GM19351 (cell line): Measurements from ENCODE around the gene C1orf53.
"Not testable (repeated sequence)": the region's sequence is repeated elsewhere in the genome, so short reads cannot be mapped to it uniquely, and the experiment has no call there.

Experiments
- ATAC-seq: cut with Tn5 transposase; IDR thresholded peaks from one replicate; pipeline ENCODE4 v1.9.1; 2021; ENCODE audit warnings: mild to moderate bottlenecking, moderate library complexity; ENCODE audit not compliant: unreplicated experiment

Gene C1orf53

DNA sequence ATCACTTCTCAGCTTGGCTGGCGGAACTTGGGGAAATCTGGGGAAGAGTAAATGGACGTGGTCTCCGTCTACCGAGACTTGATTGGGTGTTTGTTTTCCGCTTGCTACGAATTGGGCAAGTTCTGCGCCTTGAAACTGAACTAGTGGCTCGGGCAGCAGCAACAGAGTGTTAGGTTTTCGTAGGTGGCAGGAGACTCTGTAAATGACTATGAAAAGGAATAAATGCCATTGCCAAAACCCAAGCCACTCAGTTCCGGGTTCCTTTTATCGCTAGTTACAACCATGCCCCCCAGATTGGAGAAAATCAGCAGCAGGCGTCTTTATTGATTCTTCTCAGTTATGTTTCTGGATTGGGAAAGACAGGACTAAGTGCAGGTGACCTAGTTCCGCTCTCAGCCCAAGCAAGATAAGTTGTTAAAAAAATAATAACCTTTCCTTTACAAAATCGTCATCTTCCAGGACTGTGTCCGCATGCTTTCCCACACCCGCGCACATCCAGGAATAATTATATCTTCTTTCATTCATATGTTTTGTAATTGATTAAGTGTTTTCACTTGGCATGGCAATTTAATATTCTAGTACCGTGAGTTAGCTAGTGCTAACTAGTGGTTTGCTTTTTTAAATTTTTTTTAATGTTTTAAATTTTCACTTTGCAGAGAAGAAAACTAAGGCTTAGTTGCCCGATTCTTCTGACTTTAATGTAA is 18.1 kb downstream of the C1orf53 start:
- ATAC-seq = no peak

DNA sequence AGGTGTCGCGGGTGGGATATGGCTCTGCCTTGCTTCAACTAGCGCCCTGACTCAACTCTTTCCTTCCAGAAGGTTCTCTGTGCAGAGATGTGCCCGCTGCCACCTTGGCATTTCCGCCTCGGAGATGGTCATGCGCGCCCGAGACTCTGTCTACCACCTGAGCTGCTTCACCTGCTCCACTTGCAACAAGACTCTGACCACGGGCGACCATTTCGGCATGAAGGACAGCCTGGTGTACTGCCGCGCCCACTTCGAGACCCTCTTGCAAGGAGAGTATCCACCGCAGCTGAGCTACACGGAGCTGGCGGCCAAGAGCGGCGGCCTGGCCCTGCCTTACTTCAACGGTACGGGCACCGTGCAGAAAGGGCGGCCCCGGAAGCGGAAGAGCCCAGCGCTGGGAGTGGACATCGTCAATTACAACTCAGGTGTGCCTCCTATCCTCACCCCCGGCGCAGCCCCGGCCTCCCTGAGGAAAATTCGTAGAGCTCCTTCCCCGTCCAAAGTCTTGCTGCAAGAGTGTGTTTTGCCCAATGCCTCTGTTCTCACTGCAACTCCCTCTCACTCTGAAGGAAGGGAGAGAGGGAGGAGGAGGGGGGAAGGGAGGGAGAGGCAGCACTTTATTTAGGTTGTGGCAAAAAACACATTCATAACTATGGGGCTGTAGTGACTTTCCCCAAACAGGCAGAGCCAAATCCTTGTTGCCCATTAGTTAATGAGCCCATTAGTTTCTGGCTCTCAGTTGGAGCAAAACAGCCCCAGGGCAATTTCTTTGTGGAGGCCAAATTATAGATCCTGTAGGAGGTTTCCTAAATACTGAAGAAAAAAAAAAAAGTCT is 19.0 kb downstream of the C1orf53 start:
- no peak for ATAC-seq

DNA sequence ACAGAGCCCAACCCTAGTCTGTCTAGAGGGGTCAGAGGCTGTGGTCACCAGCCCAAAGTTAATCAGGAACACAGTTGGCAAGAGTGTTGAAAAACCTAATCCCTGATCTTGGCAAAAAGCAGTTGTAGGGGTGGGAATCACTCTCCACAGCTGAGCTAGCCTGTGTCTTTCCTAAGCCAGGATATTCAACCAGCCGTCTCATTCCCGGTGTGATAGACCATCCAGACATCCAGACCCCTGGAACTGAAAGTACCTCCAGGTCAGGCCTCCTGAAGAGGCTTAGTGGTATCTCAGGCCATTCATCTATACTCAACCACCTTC is 19.6 kb downstream of the C1orf53 start:
- no peak for ATAC-seq

DNA sequence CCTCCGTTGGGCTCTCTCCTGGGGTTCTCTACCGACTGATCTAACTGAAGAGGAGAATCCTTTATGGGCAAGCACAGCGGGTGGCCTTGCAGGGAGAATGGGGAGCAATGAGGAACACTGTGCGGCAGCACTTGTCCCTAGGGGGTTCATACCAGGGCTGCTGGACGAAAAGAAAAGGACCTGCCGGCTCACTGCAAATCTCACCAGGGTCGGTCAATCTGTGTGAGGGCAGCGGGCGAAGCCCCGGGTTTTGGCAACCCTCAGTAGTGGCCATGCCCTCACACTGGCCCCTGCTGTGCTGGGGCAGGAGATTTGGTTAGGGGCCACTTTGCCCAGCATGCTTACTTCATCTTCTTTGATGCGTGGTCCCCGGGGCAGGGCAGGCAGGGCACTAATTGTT is 20.6 kb downstream of the C1orf53 start:
- ATAC-seq = no peak

DNA sequence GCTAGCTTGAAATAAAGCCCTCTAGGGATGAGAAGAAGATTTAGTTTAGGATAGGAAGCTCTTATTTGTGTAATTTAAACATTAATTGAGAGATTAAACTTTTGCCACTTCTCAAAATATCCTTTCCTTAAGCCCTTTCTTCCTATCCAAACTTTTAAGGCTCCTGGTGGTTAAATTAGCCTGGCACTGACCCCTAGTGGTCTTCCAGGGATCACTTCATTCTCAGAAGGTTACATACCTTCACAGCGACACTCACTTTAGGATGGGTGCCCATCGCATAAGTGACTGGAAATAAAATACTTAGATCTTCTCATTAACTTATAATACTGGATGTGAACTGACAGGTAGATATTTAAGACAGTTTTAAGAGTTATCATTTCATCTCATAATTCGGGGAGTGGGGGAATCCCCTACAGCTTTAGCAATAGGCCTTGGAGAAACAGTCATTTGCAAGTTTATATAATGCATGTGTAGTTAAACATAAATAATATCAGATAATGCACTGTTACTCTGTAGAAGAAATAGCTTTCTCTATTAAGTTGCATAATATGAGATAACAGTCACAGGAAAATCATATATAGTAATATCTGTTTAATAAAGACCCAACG is 22.2 kb downstream of the C1orf53 start:
- peak; percentile 74 for ATAC-seq

DNA sequence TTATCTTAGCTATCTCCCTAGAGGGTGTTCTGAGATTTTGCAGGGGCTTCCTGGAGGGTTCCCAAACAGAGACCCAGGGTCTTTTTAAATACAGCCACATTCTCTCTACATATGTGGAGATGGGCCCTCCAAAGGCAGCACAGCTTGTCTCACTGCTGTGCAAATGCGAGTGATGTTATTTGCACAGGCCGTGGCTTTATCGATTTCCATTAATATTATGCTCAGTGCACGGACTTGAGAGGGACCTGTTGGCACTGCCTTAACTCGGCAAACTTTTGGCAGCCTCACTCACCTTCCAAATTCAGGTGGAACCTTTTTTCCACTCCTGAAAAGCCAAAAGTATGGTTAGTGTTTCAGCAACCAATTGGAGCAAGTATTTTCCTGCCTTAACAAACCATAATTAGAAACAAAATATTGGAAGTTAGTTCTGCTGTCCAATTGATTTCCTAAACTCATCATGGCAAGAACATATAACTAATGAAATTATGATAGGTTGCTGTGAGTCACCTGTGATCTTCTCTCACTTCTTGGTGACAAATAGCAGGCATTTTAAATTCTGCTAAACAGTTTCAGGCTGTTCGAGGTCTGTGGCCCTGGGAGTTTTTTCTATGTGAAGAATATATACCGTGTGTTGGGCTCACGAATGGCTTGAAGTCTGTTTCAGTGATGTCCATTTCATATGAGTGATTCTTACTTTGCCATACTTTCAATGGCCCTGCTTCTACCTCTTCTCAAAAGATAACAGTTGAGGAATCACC is 25.7 kb downstream of the C1orf53 start:
- ATAC-seq = no peak

DNA sequence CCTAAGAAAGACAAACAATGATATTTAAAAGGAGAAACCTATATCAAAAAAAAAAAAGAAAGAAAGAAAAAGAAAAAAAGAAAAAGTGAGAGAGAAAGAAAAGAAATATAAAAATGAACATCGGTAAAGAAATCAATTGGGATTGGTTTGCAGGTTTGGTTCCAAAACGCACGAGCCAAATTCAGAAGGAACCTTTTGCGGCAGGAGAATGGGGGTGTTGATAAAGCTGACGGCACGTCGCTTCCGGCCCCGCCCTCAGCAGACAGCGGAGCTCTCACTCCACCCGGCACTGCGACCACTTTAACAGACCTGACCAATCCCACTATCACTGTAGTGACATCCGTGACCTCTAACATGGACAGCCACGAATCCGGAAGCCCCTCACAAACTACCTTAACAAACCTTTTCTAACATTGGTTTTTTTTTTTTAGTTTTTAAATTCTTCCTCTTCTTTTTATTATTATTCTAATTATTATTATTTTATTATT is 26.5 kb downstream of the C1orf53 start:
- ATAC-seq = peak; percentile 63

DNA sequence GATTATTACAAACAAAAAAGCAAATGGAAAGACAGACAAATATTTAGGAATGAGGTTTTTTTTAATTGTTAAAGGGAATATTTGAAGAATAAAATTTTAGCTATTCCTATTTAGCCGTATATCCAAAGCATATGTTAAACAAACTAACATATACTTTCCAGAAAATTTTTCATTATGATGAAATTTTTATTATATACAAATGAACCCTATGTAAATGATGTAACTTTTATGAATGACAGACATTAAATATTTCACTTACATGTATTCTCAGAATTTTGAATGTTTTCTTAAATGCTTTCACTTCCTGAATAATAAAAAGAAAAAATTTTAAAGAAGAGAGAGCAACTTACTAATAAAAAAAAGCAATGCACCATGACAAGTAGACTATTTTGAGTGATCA is 30.6 kb downstream of the C1orf53 start:
- ATAC-seq = no peak

DNA sequence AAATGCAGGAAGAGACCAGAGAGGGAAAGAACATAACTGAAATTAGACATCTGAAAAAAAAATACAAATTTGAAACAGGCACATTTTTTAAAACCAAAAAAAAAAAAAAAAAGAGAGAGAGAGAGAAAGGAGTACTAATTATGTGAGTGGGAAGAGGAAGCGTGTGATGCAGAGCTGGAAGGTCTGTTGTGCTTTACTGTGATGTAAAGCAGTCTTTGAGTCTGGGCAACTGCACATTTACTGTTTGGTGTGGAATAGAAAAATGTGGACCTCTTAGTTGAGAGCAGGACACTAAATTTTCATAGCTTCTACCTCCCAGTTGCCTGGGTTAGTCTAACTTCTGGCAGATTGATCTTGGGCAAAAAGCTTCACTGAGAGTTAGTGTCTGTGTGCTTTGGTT is 31.2 kb downstream of the C1orf53 start:
- ATAC-seq = no peak

DNA sequence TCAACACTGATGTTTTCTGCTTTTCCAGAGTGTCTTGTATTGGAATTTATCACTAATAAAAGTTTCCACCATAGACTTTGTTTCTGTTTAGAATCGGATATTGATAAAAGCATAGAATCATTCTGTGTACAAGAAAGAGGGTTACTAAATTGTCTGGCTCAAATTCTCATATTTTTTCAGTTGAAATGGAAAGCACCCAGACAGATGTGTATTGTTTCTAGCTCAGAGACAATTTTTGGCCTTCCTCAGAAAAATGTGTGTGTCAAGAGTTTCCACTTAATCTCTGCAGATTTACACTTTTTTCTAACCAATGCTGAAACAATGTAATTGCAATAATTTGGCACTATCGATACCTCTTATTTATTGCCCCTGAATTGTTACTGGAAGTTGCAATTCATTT is 35.0 kb downstream of the C1orf53 start:
- ATAC-seq = no peak

DNA sequence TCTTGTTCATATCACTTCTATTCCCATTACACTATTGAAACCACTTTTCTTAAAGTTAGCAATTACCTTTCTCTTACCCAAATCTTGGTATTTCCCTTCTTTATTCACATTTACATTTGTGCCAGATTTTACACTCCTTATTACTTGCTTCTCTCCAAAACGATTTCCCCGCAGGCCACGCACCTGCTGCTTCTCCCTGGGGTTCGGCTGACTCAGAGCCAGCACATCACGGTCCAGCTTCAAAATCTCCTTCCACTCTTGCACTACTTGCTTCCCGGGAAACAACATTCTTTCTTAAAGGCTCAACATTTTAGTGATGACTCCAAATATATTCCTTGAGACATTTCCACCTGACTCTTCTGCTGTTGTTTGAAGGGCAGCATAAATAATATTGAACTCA is 35.5 kb downstream of the C1orf53 start:
- no peak for ATAC-seq

DNA sequence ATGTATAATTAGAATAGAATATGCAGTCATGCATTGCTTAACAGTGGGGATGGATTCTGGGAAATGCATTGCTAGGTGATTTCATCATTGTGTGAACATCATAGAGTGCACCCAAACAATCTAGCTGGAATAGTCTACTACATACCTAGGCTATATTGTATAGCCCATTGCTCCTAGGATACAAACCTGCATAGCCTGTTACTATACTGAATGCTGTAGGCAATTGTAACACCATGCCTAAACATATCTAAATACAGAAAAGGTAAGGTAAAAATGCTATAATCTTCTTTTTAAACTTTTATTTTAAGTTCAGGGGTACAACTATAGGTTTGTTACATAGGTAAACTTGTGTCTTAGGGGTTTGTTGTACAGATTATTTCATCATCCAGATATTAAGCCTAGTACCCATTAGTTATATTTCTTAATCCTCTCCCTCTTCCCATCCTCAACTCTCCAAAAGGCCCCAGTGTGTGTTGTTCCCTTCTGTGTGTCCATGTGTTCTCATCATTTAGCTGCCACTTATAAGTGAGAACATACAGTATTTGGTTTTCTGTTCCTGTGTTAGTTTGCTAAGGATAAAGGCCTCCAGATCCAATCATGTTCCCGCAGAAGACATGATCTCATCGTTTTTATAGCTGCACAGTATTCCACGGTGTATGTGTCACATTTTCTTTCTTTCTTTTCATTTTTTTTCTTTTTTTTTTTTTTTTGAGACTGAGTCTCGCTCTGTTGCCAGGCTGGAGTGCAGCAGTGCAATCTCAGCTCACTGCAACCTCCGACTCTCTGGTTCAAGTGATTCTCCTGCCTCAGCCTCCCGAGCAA is 36.9 kb downstream of the C1orf53 start:
- not testable (repeated sequence) for ATAC-seq

DNA sequence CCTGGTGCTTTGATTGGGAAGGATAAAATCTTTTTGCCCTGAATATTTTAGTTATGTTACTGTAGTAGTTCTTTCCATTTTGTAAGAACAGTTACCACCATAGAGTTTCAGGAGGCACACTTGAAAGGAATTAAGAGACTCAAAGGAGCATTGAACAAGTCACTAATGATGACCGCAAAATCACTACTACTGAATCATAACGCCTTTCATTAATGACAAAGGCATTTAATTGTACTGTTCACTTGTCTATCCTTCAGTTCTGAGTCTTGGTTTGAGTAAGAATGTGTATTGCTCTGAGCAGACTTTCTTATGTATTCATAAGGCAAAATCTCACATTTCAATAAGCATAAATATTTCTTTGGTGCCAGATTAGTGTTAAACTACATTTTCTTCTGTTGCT is 39.6 kb downstream of the C1orf53 start:
- no peak for ATAC-seq

DNA sequence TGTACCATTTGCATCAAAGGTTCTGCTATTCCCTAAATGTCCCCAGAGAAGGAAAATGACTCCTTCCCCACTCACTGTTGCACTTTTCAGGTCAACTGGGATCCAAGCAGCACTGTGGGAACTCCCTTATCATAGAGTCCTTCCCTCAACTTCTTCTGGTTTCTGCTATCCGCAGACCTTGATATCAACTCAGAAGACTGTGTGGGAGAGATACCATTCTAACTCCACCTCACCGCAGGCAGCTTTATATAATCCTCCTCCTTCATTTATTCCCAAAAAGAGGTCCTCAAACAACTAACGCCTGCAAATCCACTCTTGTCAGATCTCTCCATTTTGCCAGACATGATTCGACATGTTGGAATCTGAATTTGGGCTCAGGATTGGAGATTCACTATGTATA is 42.1 kb downstream of the C1orf53 start:
- no peak for ATAC-seq

DNA sequence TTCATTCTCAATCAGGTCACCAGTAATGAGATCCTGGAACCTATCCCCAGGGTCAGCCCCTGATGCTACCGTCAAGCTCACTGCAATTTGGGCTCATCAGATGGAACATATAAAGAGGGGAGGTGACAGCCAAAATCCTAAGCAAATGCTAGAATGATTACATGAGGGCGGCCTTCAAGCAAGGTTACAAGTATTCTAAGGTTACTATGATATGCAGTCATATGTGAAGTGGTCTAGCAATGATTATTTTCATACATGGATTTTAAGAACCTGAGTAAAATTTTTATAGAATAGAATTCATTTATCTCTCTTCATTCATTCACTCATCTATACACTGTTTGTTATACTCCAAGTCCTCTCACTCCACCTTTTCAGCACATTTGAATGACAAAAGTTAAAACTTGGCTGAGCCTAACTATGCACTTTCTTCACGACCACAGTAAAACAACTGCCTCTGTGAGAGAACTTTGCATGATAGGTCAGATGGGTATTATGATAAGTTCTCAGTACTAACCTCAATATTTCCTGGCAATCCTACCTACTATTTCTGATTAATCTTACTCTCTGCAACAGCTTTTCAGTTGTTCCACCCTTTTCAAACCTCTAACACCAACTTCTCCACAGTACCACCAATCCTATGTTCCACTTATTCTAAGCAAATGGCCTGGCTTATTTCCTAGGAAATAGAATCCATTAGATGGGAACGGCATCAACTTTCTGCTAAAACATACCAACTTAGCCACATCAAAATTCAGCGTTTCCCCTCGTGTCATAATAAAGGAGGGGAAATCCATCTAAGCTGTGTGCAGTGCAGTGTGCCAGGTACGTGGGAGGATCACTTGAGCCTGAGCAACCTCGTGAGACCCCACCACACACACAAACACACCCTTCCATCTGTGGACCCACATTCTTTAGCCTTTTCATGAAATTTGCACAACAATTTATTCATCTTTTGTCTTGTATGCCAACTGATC is 46.8 kb downstream of the C1orf53 start:
- no peak for ATAC-seq

DNA sequence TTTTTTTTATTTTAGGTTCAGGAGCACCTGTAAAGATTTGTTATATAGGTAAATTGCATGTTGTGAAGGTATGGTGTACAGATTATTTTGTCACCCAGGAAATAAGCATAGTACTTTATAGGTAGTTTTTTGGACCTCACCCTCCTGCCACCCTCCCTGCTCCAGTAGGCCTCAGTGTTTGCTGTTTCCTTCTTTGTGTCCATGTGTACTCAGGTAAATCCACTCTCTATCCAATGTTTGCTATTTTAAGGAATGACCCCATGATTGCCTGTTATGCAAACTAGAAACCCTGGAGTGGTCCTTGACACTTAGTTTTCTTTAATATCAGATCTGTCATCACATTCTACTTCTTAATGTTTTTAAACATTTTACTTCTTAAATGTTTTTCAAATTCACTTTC is 48.7 kb downstream of the C1orf53 start:
- no peak for ATAC-seq

DNA sequence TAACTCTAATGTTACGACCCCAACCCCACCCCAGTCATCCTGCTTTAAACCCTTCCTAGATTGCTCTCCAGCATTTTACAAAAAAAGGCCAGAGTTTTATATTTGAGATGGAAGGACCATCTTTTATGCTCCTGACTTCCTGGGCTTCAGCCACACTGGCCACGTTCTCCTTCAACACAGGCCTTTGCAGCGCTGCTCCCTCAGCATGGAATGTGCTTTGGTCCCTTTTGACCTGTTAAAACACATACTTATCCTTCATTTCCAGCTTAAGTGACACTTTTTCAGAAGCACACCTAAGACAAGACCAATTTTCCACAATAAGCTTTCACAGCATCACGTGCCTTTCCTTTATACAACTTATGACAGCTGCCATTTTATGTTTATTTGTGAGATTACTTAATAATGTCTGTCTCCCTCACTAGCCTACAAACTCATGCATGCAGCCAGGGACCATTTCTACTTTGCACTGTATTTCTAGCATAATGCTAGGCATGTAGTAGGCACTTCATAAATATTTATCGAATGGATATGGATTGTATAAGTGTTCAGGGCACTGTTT is 49.3 kb downstream of the C1orf53 start:
- ATAC-seq = no peak

DNA sequence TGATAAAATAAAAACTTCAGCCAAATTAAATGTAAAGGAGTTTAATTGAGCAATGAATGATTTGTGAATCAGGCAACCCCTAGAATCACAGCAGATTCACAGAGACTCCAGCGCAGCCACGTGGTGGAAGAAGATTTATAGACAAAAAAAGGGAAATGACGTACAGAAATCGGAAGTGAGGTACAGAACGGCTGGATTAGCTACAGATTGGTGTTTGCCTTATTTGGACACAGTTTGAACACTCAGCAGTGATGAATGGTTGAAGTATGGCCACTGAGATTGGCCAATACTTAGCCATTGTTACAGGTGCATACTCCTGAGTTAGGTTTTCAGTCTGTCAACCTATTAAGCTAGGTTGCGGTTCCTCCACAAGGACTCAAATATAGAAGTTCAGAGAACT is 51.0 kb downstream of the C1orf53 start:
- not testable (repeated sequence) for ATAC-seq
